SK-N-SH (cell line): ENCODE data around the gene DCAF10. TPM values are rescaled to one million over a fixed set of nuclear protein-coding genes. Genes with fewer than 3 reads are reported as not detected.

Experiments
- CTCF ChIA-PET: fragments of 300-600, 350-600 bp; formaldehyde crosslinking; extraction: SDS; loops from one replicate; lab custom pipeline; 2021; lab: Yijun Ruan, JAX
- POLR2A ChIA-PET: fragments of 350-600 bp; sonication (Branson Sonifier 250); formaldehyde crosslinking; extraction: SDS; loops from one replicate; lab custom pipeline; 2020; ENCODE audit warnings: antibody characterized with exemption, inconsistent platforms; lab: Yijun Ruan, JAX
- DNase-seq: peaks from one replicate; pipeline ENCODE4 v3.0.0; 2012
- H2AFZ ChIP-seq: fragments of 200-600 bp; sonication (generic); 2 replicates; pipeline ENCODE4 v1.8.1; 2016; ENCODE audit warnings: antibody characterized with exemption, mild to moderate bottlenecking, low read depth
- H3F3A ChIP-seq: fragments of 200-600 bp; sonication (generic); replicated peaks from 2 replicates; pipeline ENCODE3; 2016; ENCODE audit warnings: antibody characterized with exemption, mild to moderate bottlenecking; ENCODE audit not compliant: insufficient read depth
- H3K27ac ChIP-seq, 2 experiments: fragments of 200-500 bp in 1 of 2; fragments of 200-600 bp in 1 of 2; sonication (Bioruptor generic) in 1 of 2; sonication (generic), shearing (Covaris generic) in 1 of 2; 2 replicates each; pipeline versions ENCODE4 v1.5.1 to v1.6.1; 2014 to 2016; ENCODE audit warnings: low read depth in 2 of 2, inconsistent platforms in 1 of 2, low read length in 1 of 2, mild to moderate bottlenecking in 1 of 2, mixed read lengths in 1 of 2
- H3K27me3 ChIP-seq: fragments of 200-600 bp; sonication (generic), shearing (Covaris generic); 2 replicates; pipeline ENCODE4 v1.6.1; 2016; ENCODE audit warnings: mixed run types; ENCODE audit not compliant: insufficient read depth
- H3K36me3 ChIP-seq, 2 experiments: fragments of 200-500 bp in 1 of 2; fragments of 200-600 bp in 1 of 2; sonication (Bioruptor generic) in 1 of 2; sonication (generic) in 1 of 2; replicated peaks in 1 of 2; 2 replicates each; pipeline versions ENCODE3 to v1.5.1; 2014 to 2016; ENCODE audit warnings: low read length in 1 of 2, mild to moderate bottlenecking in 1 of 2; ENCODE audit not compliant: insufficient read depth in 2 of 2, control insufficient read depth in 1 of 2
- H3K4me1 ChIP-seq, 2 experiments: fragments of 200-500 bp in 1 of 2; fragments of 200-600 bp in 1 of 2; sonication (Bioruptor generic) in 1 of 2; sonication (generic), shearing (Covaris generic) in 1 of 2; 2 replicates each; pipeline versions ENCODE4 v1.5.1 to v1.6.1; 2014 to 2016; ENCODE audit warnings: low read depth in 1 of 2, low read length in 1 of 2, mixed run types in 1 of 2; ENCODE audit not compliant: insufficient read depth in 2 of 2, control insufficient read depth in 1 of 2
- H3K4me2 ChIP-seq: fragments of 200-600 bp; sonication (generic), shearing (Covaris generic); 2 replicates; pipeline ENCODE4 v1.6.1; 2017; ENCODE audit warnings: mixed run types
- H3K4me3 ChIP-seq, 2 experiments: fragments of 200-500 bp in 1 of 2; fragments of 200-600 bp in 1 of 2; sonication (Bioruptor generic) in 1 of 2; sonication (generic), shearing (Covaris generic) in 1 of 2; 2 replicates each; pipeline versions ENCODE4 v1.5.1 to v1.8.1; 2014 to 2016; ENCODE audit warnings: low read depth in 2 of 2, inconsistent platforms in 1 of 2, low read length in 1 of 2, mild to moderate bottlenecking in 1 of 2, mixed read lengths in 1 of 2, moderate library complexity in 1 of 2
- H3K79me2 ChIP-seq: fragments of 200-600 bp; sonication (generic); 2 replicates; pipeline ENCODE4 v1.8.1; 2017; ENCODE audit warnings: mild to moderate bottlenecking; ENCODE audit not compliant: insufficient read depth
- H3K9ac ChIP-seq: fragments of 200-600 bp; sonication (generic); 2 replicates; pipeline ENCODE4 v1.6.1; 2017; ENCODE audit warnings: mixed run types
- H3K9me2 ChIP-seq: fragments of 200-600 bp; sonication (generic); 2 replicates; pipeline ENCODE4 v1.6.1; 2017; ENCODE audit warnings: mixed run types
- H3K9me3 ChIP-seq: fragments of 200-600 bp; sonication (generic); 2 replicates; pipeline ENCODE4 v1.6.1; 2017; ENCODE audit warnings: mixed run types, mild to moderate bottlenecking, moderate library complexity
- H4K20me1 ChIP-seq: fragments of 200-600 bp; sonication (generic); 2 replicates; pipeline ENCODE4 v1.6.1; 2017; ENCODE audit warnings: mild to moderate bottlenecking, mixed run types; ENCODE audit not compliant: insufficient read depth
- CHD2 ChIP-seq: fragments of 150-350 bp; IDR thresholded peaks from 2 replicates; pipeline ENCODE4 v1.6.1; 2018; ENCODE audit warnings: low read length; ENCODE audit not compliant: partially characterized antibody
- EZH2phosphoT487 ChIP-seq: fragments of 200-600 bp; sonication (generic); IDR thresholded peaks from 2 replicates; pipeline ENCODE4 v1.6.1; 2017; ENCODE audit warnings: low read depth, mixed run types, mild to moderate bottlenecking, antibody characterized with exemption, moderate library complexity, borderline replicate concordance
- FOSL2 ChIP-seq: IDR thresholded peaks from 2 replicates; pipeline ENCODE4 v1.4.0; 2012; ENCODE audit warnings: low read depth, mild to moderate bottlenecking, moderate library complexity, borderline replicate concordance
- JUND ChIP-seq: IDR thresholded peaks from 2 replicates; pipeline ENCODE4 v1.4.0; 2012
- NFIC ChIP-seq: IDR thresholded peaks from 2 replicates; pipeline ENCODE4 v1.4.0; 2012; ENCODE audit warnings: borderline replicate concordance
- NRF1 ChIP-seq: IDR thresholded peaks from 2 replicates; pipeline ENCODE4 v1.6.1; 2012; ENCODE audit warnings: low read depth, mild to moderate bottlenecking, low read length
- POLR2AphosphoS5 ChIP-seq: IDR thresholded peaks from 2 replicates; pipeline ENCODE4 v1.6.1; 2012; ENCODE audit warnings: low read depth, low read length
- RCOR1 ChIP-seq: fragments of 150-350 bp; IDR thresholded peaks from 2 replicates; pipeline ENCODE4 v1.6.1; 2017; ENCODE audit warnings: antibody characterized with exemption, low read length
- RFX5 ChIP-seq: IDR thresholded peaks from 2 replicates; pipeline ENCODE4 v1.6.1; 2012; ENCODE audit warnings: mild to moderate bottlenecking, improper control_type of control experiment, low read length
- RXRA ChIP-seq: IDR thresholded peaks from 2 replicates; pipeline ENCODE4 v1.4.0; 2012; ENCODE audit warnings: low read depth, mild to moderate bottlenecking, borderline replicate concordance
- SIN3A ChIP-seq: IDR thresholded peaks from 2 replicates; pipeline ENCODE4 v1.6.1; 2012; ENCODE audit warnings: low read depth, mild to moderate bottlenecking, low read length, moderate library complexity, borderline replicate concordance
- SMC3 ChIP-seq: IDR thresholded peaks from 2 replicates; pipeline ENCODE4 v1.6.1; 2012; ENCODE audit warnings: low read depth, low read length, improper control_type of control experiment
- TCF12 ChIP-seq: IDR thresholded peaks from 2 replicates; pipeline ENCODE4 v1.4.0; 2012
- YY1 ChIP-seq: IDR thresholded peaks from 2 replicates; pipeline ENCODE4 v1.4.0; 2012; ENCODE audit warnings: low read depth, mild to moderate bottlenecking
- WGBS: methylation state at CpG from one replicate; pipeline ENCODE4 v1.1.6; 2017; ENCODE audit warnings: low lambda C conversion rate; 5-methylcytosine and 5-hydroxymethylcytosine counted together
- polyA plus RNA-seq, 3 experiments: library from polyadenylated mRNA; depleted of rRNA; stranded (reverse); fragments of >200 nt; gene quantifications; 2 replicates each; pipeline ENCODE4 v1.2.3, GENCODE V29; 2012
- TF ChIP-seq, protein P1 (sequence below): IDR thresholded peaks from 2 replicates; pipeline ENCODE4; 2012
- TF ChIP-seq, protein P2 (sequence below): IDR thresholded peaks from 2 replicates; pipeline ENCODE4 v1.4.0; 2012; ENCODE audit warnings: low read depth, borderline replicate concordance
- TF ChIP-seq, protein P3 (sequence below): fragments of 150-350 bp; IDR thresholded peaks from 2 replicates; pipeline ENCODE4 v1.6.1; 2017; ENCODE audit warnings: antibody characterized with exemption, low read length, low read depth, borderline replicate concordance
- TF ChIP-seq, protein P4 (sequence below): fragments of 150-350 bp; IDR thresholded peaks from 2 replicates; pipeline ENCODE4 v1.6.1; 2016; ENCODE audit warnings: mild to moderate bottlenecking, low read depth, low read length
- TF ChIP-seq, protein P5 (sequence below): IDR thresholded peaks from 2 replicates; pipeline ENCODE4 v1.4.0; 2012; ENCODE audit warnings: low read depth
- TF ChIP-seq, protein P6 (sequence below): IDR thresholded peaks from 2 replicates; pipeline ENCODE4 v1.4.0; 2012; ENCODE audit warnings: low read depth, borderline replicate concordance

DCAF10 gene
- polyA plus RNA-seq, 1 of the 3 experiments (the other 2 are of a cell fraction), result 11.8 TPM

DNA sequence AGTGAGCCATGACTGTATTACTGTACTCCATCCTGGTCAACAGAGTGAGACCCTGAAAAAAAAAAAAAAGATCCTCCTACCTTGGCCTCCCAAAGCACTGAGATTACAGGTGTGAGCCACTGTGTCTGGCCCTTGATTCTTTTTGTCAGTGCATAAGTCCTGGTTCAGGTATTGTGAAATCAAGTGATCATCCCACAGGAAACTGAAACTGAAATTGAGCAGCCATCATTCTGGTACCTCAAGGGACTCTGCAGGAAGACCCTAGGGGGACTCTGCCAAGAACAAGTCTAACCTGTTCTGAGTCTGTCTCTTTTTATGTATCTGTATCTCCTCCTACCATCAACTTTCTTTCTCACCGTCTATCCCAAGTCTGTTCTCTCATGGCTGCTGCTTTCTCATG, 1.9 kb upstream of the DCAF10 start:
- no peak overlapping the region for H3K9ac ChIP-seq
- no peaks in the 10 kb centered on the region for H3K9me3 ChIP-seq
- H3K79me2 ChIP-seq, result peaks cover 30% of the 10 kb centered on the region
- H3K4me2 ChIP-seq, result no peak overlapping the region
- H3K4me3 ChIP-seq, result no peak overlapping the region
- TF ChIP-seq RXRA, result no peak
- TF ChIP-seq, protein P1, sequence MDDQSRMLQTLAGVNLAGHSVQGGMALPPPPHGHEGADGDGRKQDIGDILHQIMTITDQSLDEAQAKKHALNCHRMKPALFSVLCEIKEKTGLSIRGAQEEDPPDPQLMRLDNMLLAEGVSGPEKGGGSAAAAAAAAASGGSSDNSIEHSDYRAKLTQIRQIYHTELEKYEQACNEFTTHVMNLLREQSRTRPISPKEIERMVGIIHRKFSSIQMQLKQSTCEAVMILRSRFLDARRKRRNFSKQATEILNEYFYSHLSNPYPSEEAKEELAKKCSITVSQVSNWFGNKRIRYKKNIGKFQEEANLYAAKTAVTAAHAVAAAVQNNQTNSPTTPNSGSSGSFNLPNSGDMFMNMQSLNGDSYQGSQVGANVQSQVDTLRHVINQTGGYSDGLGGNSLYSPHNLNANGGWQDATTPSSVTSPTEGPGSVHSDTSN, result no peak
- TF ChIP-seq SMC3, result no peak
- no peak for TF ChIP-seq CHD2
- no peak for TF ChIP-seq NFIC
- TF ChIP-seq, all 33 proteins: peak for 0
- Histone ChIP-seq H3K9me2 (no peaks in the 10 kb centered on the region), H3K27ac (no peak overlapping the region), H3K27me3 (no peaks in the 10 kb centered on the region), H2AFZ (no peak overlapping the region), H4K20me1 (peaks cover 22% of the 10 kb centered on the region), H3K36me3 (peaks cover 3 to 4% of the 10 kb centered on the region in 2 experiments), H3K4me1 (peaks cover 6 to 13% of the 10 kb centered on the region in 2 experiments; a peak in 3 of 4 replicates), H3F3A (no peaks in the 10 kb centered on the region)
- CTCF ChIA-PET, result no interaction called here
- POLR2A ChIA-PET, result no interaction called here
- no peak for DNase-seq
- 95% methylated on average over 1 of the region's 1 CpG for WGBS

DNA sequence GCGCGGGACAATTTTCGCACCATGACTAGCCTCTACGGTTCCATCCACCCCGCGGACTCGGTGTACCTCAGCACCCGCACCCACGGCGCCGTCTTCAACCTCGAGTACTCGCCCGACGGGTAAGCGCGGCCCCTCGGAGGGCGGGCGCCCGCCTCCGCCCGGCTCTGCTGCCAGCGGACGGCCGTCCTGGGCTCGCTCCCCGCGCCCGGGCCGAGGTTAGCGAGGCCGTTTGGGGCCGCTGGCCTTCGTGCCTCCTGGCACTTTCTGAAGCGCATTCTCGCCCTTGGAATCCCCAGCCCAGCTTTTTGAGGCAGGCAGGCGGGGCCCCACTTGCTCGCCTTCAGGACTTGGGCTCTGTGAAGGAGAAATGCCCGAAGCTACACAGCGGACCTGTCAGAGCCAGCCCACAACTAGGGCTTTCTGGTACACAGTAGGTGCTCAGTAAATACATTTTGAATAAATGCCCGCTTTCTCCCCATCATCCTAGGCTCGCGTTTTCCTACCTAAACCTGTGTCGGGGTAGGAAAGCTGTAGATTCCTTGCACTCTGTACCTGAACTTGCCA, 772 bp downstream of the DCAF10 start:
- Histone ChIP-seq H3K36me3 (peaks cover 3 to 20% of the 10 kb centered on the region in 2 experiments), H3K27me3 (no peaks in the 10 kb centered on the region), H4K20me1 (peaks cover 39% of the 10 kb centered on the region), H3K27ac (peak overlapping the region; percentile 66 to 84), H3K9me3 (no peaks in the 10 kb centered on the region), H3K4me3 (peak overlapping the region; percentile 63 to 93), H3K9me2 (no peaks in the 10 kb centered on the region), H3K4me1 (peaks cover 6 to 13% of the 10 kb centered on the region in 2 experiments; a peak in 3 of 4 replicates), H3F3A (no peaks in the 10 kb centered on the region), H2AFZ (peak overlapping the region; percentile 64; the same call in 1 of the 2 replicates), H3K9ac (peak overlapping the region; percentile 89), H3K79me2 (peaks cover 57% of the 10 kb centered on the region), H3K4me2 (peak overlapping the region; percentile 93)
- TF ChIP-seq, protein P2, sequence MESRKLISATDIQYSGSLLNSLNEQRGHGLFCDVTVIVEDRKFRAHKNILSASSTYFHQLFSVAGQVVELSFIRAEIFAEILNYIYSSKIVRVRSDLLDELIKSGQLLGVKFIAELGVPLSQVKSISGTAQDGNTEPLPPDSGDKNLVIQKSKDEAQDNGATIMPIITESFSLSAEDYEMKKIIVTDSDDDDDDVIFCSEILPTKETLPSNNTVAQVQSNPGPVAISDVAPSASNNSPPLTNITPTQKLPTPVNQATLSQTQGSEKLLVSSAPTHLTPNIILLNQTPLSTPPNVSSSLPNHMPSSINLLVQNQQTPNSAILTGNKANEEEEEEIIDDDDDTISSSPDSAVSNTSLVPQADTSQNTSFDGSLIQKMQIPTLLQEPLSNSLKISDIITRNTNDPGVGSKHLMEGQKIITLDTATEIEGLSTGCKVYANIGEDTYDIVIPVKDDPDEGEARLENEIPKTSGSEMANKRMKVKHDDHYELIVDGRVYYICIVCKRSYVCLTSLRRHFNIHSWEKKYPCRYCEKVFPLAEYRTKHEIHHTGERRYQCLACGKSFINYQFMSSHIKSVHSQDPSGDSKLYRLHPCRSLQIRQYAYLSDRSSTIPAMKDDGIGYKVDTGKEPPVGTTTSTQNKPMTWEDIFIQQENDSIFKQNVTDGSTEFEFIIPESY, result no peak
- TF ChIP-seq CHD2 (no peak), NFIC (no peak), FOSL2 (no peak), SIN3A (no peak), TCF12 (no peak), RCOR1 (no peak), RFX5 (no peak), EZH2phosphoT487 (no peak), JUND (no peak), SMC3 (no peak), POLR2AphosphoS5 (no peak), YY1 (no peak; the same call in 1 of the 2 replicates), NRF1 (no peak)
- TF ChIP-seq, protein P3, sequence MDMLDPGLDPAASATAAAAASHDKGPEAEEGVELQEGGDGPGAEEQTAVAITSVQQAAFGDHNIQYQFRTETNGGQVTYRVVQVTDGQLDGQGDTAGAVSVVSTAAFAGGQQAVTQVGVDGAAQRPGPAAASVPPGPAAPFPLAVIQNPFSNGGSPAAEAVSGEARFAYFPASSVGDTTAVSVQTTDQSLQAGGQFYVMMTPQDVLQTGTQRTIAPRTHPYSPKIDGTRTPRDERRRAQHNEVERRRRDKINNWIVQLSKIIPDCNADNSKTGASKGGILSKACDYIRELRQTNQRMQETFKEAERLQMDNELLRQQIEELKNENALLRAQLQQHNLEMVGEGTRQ, result no peak
- TF ChIP-seq, protein P4, sequence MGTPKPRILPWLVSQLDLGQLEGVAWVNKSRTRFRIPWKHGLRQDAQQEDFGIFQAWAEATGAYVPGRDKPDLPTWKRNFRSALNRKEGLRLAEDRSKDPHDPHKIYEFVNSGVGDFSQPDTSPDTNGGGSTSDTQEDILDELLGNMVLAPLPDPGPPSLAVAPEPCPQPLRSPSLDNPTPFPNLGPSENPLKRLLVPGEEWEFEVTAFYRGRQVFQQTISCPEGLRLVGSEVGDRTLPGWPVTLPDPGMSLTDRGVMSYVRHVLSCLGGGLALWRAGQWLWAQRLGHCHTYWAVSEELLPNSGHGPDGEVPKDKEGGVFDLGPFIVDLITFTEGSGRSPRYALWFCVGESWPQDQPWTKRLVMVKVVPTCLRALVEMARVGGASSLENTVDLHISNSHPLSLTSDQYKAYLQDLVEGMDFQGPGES, result no peak
- TF ChIP-seq, protein P5, sequence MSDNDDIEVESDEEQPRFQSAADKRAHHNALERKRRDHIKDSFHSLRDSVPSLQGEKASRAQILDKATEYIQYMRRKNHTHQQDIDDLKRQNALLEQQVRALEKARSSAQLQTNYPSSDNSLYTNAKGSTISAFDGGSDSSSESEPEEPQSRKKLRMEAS, result no peak
- TF ChIP-seq, protein P6, sequence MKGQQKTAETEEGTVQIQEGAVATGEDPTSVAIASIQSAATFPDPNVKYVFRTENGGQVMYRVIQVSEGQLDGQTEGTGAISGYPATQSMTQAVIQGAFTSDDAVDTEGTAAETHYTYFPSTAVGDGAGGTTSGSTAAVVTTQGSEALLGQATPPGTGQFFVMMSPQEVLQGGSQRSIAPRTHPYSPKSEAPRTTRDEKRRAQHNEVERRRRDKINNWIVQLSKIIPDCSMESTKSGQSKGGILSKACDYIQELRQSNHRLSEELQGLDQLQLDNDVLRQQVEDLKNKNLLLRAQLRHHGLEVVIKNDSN, result no peak
- WGBS, result 7% methylated on average over 13 of the region's 45 CpGs
- peak; percentile 70 for DNase-seq
- POLR2A ChIA-PET, result interaction anchor here (0.9 to 1.6 kb wide), 3 partner anchors 9 to 210 kb away, joined by 3 to 9 read pairs (median 4); partner anchors contain the start of gene EXOSC3
- CTCF ChIA-PET, result interaction anchor here (1.5 kb wide), 1 partner anchor 209 kb away, joined by 5 read pairs; the partner anchor contains the start of gene TOMM5
